Spleen (tissue), 7 donors: ENCODE measurements around the gene FAM9C.

Experiments used
- CTCF ChIP-seq, 11 experiments: fragments of 200-600 bp in 7 of 11; fragments of 450-650 bp in 4 of 11; sonication (generic) in 4 of 11; IDR thresholded peaks in 8 of 11; conservative IDR thresholded peaks in 3 of 11; 1 replicate in 7 of 11; 2 replicates in 4 of 11; pipeline versions ENCODE4 v1.4.0 to v1.8.0; 2016 to 2021; ENCODE audit warnings: antibody characterized with exemption in 11 of 11, inconsistent platforms in 4 of 11, mild to moderate bottlenecking in 1 of 11
- POLR2A ChIP-seq, 3 donors: fragments of 450-650 bp; IDR thresholded peaks; one replicate each; pipeline ENCODE4 v1.5.1; 2017; ENCODE audit warnings: antibody characterized with exemption in 3 of 3, mild to moderate bottlenecking in 1 of 3
- POLR2AphosphoS5 ChIP-seq, 3 donors: sonication (generic); formaldehyde crosslinking; IDR thresholded peaks; one replicate each; pipeline ENCODE4 v1.5.1; 2017; ENCODE audit warnings: antibody characterized with exemption in 3 of 3
- donor health status: DM: no; HTN: no; CAD: no; lungs with moderate emphysema.
- donor health status: DM: no; HTN: no; CAD: no.
- donor health status: DM: no; HTN: no; CAD: no.

GRCh38 chrX:13077168-13077567 is 32.7 kb upstream of the FAM9C start:
- TF ChIP-seq POLR2A (IDR thresholded peaks at IDR 0.05) (no peak), POLR2AphosphoS5 (IDR thresholded peaks at IDR 0.05) (peak in 1 of 3 donors; percentile 25), CTCF (IDR thresholded peaks at IDR 0.05 in 8 of 11, conservative IDR thresholded peaks at IDR 0.05 in 3 of 11) (no peak)
